IPS-18a (cell line): ENCODE data around the gene PPID.
"Not testable (repeated sequence)": the region's sequence is repeated elsewhere in the genome, so short reads cannot be mapped to it uniquely, and the experiment has no call there.

Source experiments
- H3K27ac ChIP-seq: one replicate; pipeline ENCODE4 v1.5.1; 2013; ENCODE audit warnings: low read length
- H3K27me3 ChIP-seq: one replicate; pipeline ENCODE4 v1.6.1; 2013; ENCODE audit warnings: mild to moderate bottlenecking, low read length; ENCODE audit not compliant: control insufficient read depth, insufficient read depth
- H3K36me3 ChIP-seq: one replicate; pipeline ENCODE4 v1.6.1; 2013; ENCODE audit warnings: low read depth, low read length; ENCODE audit not compliant: control insufficient read depth
- H3K4me1 ChIP-seq: one replicate; pipeline ENCODE4 v1.6.1; 2013; ENCODE audit warnings: low read depth, low read length; ENCODE audit not compliant: control insufficient read depth
- H3K4me3 ChIP-seq: one replicate; pipeline ENCODE4 v1.5.1; 2013; ENCODE audit warnings: low read length
- H3K9ac ChIP-seq: one replicate; pipeline ENCODE4 v1.6.1; 2013; ENCODE audit warnings: mild to moderate bottlenecking, low read length, moderate library complexity
- H3K9me3 ChIP-seq: one replicate; pipeline ENCODE4 v1.6.1; 2013; ENCODE audit warnings: low read depth, low read length; ENCODE audit not compliant: control insufficient read depth

PPID gene

GRCh38 chr4:158722917-158723793 is at the start of gene PPID:
TSS of gene PPID (minus strand) at chr4:158723396. CDS start at chr4:158723288, 108 bp downstream.
- H3K4me1 ChIP-seq, result no peaks in the 10 kb centered on the region
- H3K36me3 ChIP-seq, result peaks cover 26% of the 10 kb centered on the region
- peak within 1 kb of the TSS; percentile 87 for H3K4me3 ChIP-seq
- H3K27me3 ChIP-seq, result peaks cover 3% of the 10 kb centered on the region
- no peaks in the 10 kb centered on the region for H3K9me3 ChIP-seq
- peak within 1 kb of the TSS; percentile 93 for H3K9ac ChIP-seq
- peak within 1 kb of the TSS; percentile 36 for H3K27ac ChIP-seq

DNA sequence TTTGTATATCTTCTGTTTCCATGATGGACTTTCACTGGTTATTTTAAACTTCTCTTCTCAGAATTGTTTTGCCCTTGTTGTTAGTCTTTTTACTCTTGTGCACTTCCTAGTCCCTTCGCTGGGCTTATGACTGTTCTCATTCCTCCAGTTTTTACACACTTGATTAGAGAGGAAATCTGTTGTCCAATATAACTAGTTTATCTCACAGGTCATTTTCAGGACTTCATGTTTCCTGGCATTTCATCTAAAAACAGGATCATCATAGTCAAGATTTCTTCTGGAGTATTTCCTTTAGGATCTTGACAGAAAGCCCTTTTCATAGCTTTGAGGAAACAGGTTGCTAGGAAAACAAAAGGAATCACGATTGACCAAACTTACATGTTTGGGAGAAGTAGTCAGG is 48.6 kb upstream of the PPID start:
- Histone ChIP-seq H3K4me1 (peaks cover 5% of the 10 kb centered on the region), H3K9me3 (no peaks in the 10 kb centered on the region), H3K9ac (no peak overlapping the region), H3K36me3 (no peaks in the 10 kb centered on the region), H3K27me3 (peaks cover 26% of the 10 kb centered on the region), H3K27ac (no peak overlapping the region), H3K4me3 (no peak overlapping the region)

DNA sequence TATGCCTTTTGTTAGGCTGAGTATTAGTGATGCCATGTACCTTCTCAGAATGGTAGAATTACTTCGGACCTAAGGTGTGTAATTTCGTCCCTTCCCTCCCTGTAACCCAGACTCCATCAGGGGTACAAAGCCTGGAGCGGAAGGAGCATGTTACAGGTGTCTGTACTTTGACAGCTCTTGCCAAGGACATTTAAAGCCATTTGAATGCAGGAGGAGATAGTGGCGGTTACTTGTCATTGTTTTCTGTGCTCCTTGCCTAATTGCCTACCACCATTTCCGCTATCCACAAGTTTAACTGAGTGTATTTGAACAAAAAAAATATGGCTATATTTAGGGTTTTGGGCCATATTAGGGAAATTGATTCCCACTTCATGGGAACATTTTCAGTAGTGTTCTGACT is 47.5 kb upstream of the PPID start:
- no peak overlapping the region for H3K27ac ChIP-seq
- H3K4me1 ChIP-seq, result peaks cover 5% of the 10 kb centered on the region
- H3K9ac ChIP-seq, result no peak overlapping the region
- peaks cover 26% of the 10 kb centered on the region for H3K27me3 ChIP-seq
- no peaks in the 10 kb centered on the region for H3K9me3 ChIP-seq
- no peaks in the 10 kb centered on the region for H3K36me3 ChIP-seq
- no peak overlapping the region for H3K4me3 ChIP-seq

GRCh38 chr4:158769175-158769921 is 46.2 kb upstream of the PPID start:
- Histone ChIP-seq H3K9ac (peak overlapping the region; percentile 54), H3K4me3 (peak overlapping the region; percentile 82), H3K9me3 (no peaks in the 10 kb centered on the region), H3K27me3 (peaks cover 26% of the 10 kb centered on the region), H3K4me1 (peaks cover 5% of the 10 kb centered on the region), H3K36me3 (no peaks in the 10 kb centered on the region), H3K27ac (no peak overlapping the region)

GRCh38 chr4:158768555-158769174 is 45.5 kb upstream of the PPID start, which contains the start of gene FNIP2:
TSS of gene FNIP2 (plus strand) at chr4:158769026. CDS start at chr4:158769213, 187 bp downstream.
- Histone ChIP-seq H3K9me3 (no peaks in the 10 kb centered on the region), H3K9ac (peak within 1 kb of the TSS; percentile 75), H3K27ac (no peak within 1 kb of the TSS), H3K27me3 (peaks cover 26% of the 10 kb centered on the region), H3K36me3 (no peaks in the 10 kb centered on the region), H3K4me3 (peak within 1 kb of the TSS; percentile 82), H3K4me1 (peaks cover 5% of the 10 kb centered on the region)

GRCh38 chr4:158767451-158767850 is 44.3 kb upstream of the PPID start:
- Histone ChIP-seq H3K4me3 (no peak overlapping the region), H3K27ac (no peak overlapping the region), H3K9ac (no peak overlapping the region), H3K9me3 (no peaks in the 10 kb centered on the region), H3K27me3 (peaks cover 26% of the 10 kb centered on the region), H3K4me1 (peaks cover 5% of the 10 kb centered on the region), H3K36me3 (no peaks in the 10 kb centered on the region)

DNA sequence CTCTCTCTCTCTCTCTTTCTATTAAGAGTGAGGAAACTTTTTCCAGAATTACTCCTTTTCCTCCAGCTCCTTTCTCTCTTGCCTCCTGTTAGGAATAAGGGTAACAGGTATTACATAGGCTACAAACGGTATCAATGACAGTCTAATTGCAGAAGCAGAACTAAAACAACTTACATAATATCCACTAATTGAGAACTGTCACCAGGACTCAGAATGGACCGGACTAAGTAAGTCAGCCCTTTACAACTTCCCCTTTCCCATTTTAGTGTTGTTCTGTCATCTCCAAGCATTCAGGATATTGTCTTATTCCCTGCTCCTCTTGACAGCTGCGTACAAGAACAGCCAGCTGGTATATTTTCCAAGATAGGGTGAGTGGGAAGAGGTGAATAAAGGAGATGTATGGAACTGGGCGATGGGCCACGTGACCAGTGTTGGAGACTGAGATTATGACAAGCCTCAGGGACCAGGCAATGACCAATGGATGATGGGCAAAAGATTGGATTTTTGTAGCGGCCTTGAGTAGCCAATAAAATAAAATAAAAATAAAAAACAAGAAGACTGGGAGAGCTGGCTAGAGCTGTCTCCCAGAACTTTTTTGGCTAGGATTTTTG is 43.3 kb upstream of the PPID start:
- Histone ChIP-seq H3K27me3 (peaks cover 26% of the 10 kb centered on the region), H3K4me3 (no peak overlapping the region), H3K27ac (no peak overlapping the region), H3K9ac (no peak overlapping the region), H3K4me1 (peaks cover 5% of the 10 kb centered on the region), H3K36me3 (no peaks in the 10 kb centered on the region), H3K9me3 (no peaks in the 10 kb centered on the region)

DNA sequence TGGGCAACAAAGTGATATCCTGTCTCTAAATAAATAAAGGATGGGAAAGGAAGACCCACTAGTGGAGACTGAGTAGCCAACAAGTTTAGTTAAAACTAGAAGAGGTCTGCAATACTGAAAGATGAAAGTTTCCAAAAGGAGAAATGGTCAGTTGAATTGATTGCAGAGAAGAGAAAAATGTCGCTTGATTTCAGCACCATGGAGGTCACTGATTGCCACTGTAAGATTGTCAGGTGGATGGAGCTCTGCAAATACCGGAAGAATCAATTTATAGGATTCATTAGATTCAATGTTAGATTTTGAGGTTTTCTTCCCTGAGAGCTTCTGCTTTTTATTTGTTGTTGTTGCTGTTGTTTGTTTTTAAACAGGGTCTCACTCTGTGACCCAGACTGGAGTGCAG is 40.3 kb upstream of the PPID start:
- Histone ChIP-seq H3K4me3 (no peak overlapping the region), H3K9me3 (no peaks in the 10 kb centered on the region), H3K9ac (no peak overlapping the region), H3K27me3 (peaks cover 11% of the 10 kb centered on the region), H3K36me3 (no peaks in the 10 kb centered on the region), H3K27ac (no peak overlapping the region), H3K4me1 (peaks cover 5% of the 10 kb centered on the region)

- Histone ChIP-seq H3K9me3 (no peaks in the 10 kb centered on the region), H3K36me3 (no peaks in the 10 kb centered on the region), H3K27me3 (peaks cover 4% of the 10 kb centered on the region), H3K4me1 (no peaks in the 10 kb centered on the region), H3K27ac (no peak overlapping the region), H3K4me3 (no peak overlapping the region), H3K9ac (no peak overlapping the region)
These were observed 39.4 kb upstream of the PPID start for GRCh38 chr4:158762553-158762952.

DNA sequence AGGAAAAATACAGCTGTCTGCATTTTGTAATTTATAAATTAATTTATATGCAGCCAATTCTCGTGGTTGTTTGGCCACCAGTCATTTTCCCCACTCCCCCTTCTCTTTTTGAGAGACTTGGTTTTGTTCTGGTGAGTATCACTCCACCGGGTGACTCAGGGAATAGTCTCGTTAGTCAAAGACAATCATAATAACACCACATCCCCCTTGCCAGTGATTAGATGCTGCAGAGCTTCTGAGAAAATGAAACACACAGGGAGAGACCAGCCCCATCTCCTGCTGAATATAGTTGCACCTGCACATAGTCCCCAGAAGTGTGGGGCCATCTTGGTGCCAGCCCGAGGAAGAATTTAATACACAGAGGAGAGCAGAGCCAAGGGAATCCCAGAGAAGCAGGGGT is 37.7 kb upstream of the PPID start:
- H3K4me3 ChIP-seq, result no peak overlapping the region
- H3K9ac ChIP-seq, result no peak overlapping the region
- no peaks in the 10 kb centered on the region for H3K9me3 ChIP-seq
- H3K36me3 ChIP-seq, result no peaks in the 10 kb centered on the region
- no peaks in the 10 kb centered on the region for H3K4me1 ChIP-seq
- no peaks in the 10 kb centered on the region for H3K27me3 ChIP-seq
- no peak overlapping the region for H3K27ac ChIP-seq

DNA sequence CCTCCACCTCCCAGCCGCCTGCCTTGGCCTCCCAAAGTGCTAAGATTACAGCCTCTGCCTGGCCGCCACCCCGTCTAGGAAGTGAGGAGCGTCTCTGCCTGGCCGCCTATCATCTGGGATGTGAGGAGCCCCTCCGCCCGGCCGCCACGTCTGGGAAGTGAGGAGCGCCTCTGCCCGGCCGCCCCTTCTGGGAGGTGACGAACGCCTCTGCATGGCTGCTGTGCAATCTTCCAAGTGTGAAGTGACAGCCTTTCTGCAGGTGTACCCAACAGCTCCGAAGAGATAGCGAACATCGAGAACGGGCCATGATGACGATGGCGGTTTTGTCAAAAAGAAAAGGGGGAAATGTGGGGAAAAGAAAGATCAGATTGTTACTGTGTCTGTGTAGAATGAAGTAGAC is 36.3 kb upstream of the PPID start:
- H3K27ac ChIP-seq, H3K4me3 ChIP-seq, H3K9me3 ChIP-seq, H3K4me1 ChIP-seq, H3K9ac ChIP-seq, H3K36me3 ChIP-seq, H3K27me3 ChIP-seq: not testable (repeated sequence)
